Stimulated activated CD4-positive, alpha-beta T cell treated with anti-CD3 and anti-CD28 coated beads, Interleukin-15, amount 100 ng/mL, for 48 hours (primary cell): ENCODE measurements around the gene INAFM2.

Experiments used
- DNase-seq, 2 donors: peaks; one replicate each; pipeline ENCODE4 v3.0.0-alpha.2; 2020; ENCODE audit warnings: low read depth in 2 of 2

Gene INAFM2

DNA sequence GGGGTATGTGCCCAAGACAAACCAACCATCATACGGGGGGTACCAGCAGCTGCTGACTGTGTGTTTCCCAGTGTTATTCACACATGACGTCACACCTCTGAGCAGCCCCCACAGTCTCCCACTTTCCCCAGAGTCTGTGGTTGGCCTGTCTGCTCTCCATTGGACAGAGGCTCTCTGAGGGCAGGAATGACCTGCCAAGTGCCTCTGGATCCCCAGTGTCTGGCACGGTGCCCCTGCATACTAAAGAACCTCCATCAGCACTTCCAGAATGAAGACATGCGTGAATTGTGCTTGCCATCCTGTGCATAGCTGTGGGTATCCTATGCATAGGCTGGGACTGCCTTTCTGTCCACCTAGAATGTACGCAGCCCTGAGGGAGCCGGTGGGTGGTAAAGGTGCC is 20.7 kb downstream of the INAFM2 start:
- no peak for DNase-seq

DNA sequence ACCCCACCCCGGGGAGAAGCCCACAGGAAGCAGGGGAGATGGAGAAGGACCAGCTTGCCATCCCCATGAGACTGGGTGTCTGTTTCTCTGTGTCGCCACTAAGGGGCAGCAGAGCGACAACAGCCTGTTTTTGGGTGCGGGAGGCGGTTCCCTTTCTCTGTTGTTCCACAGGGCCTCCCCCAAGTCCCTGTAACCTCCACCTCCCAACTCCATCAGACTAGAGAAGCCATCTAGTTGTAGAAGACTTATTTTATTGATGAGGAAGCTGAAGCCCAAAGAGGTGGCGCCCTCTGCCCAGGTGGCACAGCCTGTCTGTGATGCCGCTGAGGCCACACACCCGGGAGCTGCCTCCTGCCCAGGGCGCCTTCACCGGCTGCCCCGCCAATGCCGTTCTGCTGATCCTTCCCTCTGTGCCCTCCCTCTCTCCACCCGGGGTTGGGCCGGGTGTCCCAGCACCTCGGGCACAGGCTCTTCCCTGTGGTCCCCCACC is 21.2 kb downstream of the INAFM2 start:
- peak in 1 of 2 donors; percentile 53 for DNase-seq

DNA sequence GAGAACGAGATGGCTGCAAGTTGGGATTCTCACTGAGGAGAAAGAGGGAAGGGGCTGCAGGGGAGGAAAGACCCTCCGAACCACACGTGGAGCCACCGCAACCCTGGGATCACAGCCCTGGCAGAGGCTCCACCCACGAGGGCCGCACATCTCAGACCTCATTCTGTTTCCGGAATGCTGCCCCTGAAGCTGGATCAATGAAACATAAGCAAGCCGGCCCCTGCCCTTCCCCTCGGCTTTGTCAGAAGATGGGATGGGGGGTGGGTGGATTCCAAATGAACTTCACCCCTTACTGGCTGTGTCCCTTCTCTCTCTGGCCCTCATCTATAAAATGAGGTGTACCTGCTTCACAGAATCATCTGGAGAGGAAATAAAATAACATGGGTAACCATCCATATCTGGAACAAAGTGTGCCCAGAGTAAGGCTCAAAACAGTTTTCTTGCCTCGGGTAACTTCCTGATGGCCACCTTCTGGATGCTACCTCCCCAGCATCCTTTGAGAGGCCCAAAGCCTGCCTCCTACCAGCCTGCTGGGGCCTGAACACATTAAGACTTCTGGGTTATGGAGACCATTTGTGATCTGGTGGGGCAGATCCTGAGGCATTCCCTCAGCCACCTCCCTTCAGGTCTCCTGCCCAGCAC is 21.9 kb downstream of the INAFM2 start:
- DNase-seq: no peak

DNA sequence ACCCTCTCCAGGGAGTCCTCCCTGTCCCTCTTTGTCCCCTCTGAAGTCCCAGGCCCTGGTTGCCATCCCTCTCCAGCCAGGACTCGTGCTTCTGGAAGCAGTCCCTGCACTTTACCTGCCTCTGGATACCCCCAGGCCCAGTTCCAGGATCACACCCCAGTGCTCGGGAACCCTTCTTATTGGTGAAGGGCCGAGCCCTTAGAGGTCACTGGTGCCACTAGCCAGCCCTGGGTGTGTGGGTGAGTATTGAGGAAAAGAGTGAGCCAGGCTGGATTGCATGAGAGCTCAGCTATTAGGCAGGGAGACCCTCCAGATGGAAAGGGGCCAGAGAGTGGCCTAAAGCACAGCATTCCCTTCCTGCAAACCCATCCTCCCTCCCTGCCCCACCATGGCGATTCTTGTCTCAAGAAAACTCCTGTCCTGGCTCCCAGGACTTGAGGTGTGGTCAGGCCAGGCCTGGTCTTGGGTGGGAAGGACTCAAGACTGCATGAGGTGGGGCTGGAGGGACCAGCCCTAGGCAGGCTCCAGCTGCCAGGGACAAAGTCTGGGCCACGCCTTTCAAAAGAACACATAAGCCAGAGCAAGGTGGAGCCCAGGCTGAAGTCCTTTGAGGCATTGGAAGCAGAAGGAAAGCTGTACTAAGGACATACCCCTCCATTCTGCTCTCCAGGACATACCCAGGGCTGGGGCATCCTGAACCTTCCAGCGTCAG is 22.5 kb downstream of the INAFM2 start:
- no peak for DNase-seq

DNA sequence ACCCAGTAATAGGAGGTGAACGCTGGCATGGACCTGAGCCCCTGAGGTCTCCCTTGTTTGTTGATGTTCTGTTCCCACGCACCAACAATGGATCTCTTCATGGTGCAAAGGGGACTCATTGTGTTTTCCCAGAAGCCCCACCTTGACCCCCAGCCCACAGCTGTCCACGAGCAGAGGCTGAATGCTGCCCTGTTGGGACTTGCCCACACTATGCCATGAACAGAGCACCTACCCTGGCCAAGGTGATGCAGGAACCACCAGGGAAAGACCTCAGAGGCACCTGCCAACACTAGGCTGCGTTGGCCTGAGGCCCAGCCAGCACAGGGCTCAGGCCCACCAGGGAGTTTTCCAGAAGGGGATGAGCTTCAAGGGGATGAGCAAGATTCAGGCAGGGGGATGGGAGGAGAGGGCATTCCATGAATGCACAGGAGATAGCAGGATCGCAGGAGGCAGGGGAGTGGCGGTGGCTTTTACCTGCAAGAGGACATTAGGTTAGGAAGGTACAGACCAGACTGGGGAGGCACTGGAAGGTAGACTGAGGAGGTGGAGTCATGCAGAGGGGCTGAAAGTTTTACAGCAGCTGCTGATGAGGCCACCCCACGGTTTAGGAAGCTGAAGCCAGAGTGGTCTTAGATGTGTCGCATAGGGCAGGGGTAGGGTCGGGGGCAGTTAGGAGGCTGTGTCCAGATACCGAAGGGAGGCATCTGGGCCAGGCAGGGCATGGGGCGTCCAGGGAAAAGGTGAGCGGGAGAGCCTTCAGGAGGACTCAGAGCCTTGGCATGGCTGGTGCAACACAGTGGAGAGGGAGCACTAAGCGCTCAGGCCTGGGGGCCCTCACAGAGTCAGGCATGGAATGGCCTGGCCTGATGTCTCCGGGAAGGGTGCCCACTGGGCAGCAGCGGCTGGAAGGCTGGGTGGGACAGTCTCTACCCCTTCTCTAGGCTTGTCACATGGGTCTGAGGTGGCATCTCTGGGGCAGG is 23.4 kb downstream of the INAFM2 start:
- no peak for DNase-seq

DNA sequence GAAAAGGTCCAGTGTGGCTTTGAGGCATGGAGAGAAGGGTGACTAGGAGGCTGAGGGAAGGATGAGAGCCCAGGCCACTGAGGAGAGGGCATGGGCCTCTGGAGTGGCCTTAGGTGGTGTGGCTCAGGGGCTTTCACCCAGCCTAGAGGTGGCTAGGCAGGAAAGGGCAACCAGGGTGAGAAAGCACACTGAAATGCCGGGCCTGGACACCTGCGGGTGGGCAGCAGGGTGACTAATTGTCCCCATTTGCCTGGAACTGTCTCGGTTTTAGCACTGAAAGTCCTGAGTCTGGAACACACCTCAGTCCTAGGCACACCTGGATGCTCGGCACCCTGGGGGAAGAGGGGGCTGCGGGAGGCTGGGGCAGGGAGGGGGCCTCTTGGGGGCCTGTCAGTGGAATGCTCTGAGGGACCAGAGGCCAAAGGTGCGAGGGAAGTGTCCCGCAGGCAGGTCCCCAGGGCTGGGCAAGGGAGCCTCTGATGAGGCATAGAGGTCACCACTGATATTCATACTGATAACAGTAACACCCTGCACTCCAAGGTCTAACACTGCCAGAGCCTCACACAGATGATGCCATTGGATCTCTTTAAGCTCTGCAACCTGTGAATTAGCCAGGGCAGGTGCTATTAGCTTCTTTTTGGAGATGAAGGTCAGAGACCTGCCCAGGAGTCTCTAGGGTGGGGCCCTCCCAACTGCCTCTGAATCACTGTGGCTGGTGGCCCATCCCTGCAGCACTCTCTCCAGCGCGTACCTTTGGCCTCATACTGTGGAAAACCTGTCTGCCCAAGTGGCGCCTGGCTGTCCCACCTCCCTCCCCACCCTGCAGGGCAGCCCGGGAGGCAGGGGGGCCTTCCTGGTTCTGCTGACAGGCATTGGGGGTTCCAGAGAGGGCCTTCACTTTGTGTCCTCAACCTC is 24.3 kb downstream of the INAFM2 start:
- no peak for DNase-seq

DNA sequence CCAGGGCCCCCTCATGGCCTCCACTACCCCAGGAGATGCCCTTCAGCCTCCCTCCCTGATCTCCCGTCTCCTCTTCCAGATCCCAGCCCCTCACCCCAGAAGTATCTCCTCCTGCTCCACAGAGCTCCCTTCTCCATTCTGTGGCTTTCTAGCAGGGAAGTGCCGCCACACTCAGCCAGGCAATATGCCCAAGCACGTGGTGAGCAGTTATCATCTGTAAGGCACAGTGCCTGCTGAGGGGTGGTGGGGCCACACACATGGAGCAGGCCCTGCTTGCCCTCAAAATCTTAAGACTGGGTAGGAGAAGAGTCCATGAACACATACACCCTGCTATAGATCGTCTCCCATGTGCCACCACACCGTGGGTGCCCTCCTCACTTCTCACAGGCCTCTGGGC is 25.0 kb downstream of the INAFM2 start:
- DNase-seq: no peak

DNA sequence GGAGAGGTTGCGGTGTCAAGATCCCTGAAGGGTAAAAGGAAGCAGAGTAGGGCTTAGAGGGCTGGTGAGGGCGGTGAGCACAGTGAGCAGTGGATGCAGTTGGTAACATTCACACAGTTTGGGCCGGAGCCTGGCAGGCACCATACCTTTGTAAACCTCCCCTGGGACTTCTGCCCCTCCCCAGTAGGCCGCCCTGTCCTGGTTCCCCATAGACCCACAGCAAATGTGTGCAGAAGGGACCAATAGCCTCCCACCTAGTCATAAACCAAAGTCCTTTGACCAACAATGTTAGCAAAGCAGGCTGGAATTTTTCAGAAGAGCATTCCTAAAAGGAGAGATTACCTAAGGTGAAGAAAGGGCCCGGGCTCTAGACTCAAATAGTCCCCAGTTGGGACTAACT is 25.7 kb downstream of the INAFM2 start:
- no peak for DNase-seq

DNA sequence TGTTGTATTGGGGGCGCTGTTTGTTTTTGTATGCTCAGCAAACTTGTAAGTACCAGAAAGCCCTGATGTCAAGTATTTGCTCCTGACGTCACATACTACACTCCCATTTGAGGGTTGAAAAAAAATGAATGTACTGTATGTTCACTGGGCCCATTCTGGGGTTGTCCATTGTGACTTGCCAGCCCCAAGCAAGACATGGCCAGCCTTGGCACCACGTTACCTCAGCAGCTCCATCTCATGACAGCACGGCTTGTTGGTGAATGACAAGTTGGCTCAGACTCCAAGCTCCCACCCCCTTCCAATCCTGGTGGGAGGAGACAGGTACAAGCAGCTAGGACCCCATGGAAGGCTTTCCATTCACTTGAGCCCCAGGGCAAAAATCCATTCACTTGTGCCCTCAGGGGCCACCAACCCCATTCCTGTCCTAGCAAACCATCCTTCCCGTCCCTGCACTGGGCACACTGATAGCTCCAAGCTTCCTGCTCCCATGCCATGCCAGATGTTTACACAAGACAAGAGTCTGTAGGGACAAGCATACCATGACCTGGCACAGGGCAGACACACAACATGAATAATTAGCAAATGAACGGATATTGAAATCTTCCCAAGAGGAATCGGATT is 28.9 kb downstream of the INAFM2 start:
- no peak for DNase-seq

DNA sequence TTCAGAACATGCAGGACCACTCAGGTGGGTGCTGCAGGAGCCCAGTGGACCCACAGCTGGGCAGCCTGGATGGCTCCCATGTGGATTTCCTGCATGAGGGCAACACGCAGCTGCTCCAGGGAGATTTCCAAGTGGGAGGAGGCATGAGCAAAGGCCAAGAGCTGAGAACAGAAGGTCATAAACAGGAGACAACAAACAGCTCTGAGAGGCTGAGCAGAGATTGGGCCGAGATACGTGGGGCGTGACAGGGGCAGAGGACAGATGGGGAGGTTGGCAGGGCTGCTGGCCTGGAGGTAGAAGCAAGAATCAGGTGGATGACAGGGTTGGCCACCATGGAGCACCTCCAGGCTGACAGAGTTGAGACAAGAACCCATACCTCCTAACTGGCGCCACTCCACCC is 30.2 kb downstream of the INAFM2 start:
- DNase-seq: no peak

DNA sequence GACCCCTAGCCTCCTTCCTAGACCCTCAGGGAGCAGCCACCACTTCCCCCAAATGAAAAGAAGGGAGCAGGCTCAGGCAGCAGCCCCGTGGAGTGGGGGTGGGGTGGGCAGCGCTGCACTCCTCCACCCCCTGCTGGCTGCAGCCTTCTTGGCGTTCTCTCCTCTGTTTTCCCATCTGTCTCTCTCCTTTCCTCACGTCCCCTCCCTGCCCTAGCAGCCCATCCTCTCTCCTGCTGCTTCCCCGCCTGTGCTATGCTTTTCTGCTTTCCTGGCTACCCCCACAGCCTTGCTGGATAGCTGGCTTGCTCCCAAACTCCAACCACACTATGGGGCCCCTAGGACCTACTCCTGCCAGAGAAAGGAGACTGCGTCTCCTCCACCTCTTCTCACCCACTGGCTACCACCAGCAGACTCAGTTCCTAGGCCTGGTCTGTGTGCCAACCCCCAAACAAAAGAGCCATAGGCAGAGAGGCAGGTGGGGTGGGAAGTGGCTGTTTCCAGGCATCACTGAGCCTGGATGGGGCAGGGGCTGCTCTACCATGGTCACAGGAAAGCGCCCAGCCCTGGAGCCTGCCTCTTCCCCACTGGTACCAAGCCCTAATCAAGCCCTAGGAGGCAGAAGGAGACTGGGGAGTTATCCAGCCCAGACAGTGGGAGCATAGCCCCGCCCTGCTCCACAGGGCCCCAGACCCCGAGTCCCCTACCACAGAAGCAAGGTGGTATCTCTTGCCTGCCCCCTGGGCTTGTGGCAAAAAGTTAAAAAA is 31.1 kb downstream of the INAFM2 start:
- no peak for DNase-seq

DNA sequence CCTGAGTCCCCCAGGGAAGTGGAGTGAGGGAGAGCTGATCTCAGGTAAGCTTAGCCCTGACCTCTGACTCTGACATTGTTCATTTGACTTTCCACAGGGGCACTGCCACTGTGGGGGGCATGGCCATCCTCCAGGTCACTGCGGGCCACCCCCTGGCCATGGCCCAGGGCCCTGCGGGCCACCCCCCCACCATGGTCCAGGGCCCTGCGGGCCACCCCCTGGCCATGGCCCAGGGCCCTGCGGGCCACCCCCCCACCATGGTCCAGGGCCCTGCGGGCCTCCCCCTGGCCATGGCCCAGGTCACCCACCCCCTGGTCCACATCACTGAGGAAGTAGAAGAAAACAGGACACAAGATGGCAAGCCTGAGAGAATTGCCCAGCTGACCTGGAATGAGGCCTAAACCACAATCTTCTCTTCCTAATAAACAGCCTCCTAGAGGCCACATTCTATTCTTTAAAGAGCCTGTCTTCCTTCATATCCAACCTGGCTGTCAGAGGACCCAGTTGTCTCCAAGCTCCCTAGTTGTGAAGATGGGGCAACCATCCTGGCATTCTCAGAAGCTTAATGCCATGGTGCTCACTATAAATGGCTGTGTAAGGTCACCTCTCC is 32.6 kb downstream of the INAFM2 start:
- no peak for DNase-seq

DNA sequence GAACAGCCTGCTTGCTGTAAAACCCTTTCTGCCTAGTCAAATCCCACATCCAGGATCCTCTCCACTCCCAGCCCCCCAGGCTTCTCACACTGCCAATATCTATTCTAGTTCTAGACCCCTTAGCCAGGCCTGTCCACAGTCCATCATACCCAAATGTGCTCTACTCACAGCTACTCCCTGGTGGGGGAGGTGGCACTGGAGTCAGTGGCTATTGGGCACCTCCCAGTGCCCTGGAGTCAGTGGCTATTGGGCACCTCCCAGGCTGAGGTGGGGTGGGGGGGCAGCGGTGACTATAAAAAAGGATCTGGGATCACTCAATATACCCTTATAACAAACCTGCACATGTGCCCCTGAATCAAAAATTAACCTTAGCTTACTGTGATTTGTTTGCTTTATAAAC is 33.8 kb downstream of the INAFM2 start:
- no peak for DNase-seq

DNA sequence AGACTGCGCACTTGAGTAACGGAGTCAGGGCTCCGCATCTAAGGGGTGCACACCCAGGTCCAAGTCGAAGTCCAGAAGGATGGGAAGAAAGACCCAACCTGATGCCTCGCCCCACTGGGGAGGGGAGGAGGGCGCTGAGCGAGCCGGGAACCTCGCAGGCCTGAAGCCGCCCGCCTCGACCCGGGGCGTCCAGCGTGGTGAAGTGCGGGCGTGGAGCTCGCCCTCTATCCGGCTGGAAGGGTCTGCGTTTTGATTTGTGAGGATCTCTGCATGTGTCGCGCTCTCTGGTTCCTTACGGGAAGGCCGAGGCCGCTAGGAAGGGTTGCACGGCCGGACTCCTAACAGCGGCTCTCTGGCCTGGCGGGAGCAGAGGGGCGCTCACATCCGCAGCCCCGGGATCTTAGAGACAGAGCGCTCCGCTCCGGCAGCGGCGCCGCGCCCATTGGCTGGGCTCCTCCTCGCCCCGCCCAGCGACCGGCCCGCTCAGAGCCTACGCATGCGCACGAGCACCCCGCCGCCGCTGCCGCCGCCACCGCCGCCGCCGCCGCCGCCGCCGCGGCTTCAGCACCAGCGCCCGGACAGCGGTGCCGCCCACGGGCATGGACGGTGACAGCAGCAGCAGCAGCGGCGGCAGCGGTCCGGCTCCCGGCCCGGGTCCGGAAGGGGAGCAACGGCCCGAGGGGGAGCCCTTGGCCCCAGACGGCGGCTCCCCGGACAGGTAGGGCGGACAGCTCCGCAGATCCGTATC is 34.4 kb downstream of the INAFM2 start, which contains the start of gene DISP2:
TSS of gene DISP2 (plus strand) at position 497 of the 748 bp plus-strand sequence. CDS start at position 600, 103 bp downstream.
- DNase-seq: peak; percentile 79 to 81

DNA sequence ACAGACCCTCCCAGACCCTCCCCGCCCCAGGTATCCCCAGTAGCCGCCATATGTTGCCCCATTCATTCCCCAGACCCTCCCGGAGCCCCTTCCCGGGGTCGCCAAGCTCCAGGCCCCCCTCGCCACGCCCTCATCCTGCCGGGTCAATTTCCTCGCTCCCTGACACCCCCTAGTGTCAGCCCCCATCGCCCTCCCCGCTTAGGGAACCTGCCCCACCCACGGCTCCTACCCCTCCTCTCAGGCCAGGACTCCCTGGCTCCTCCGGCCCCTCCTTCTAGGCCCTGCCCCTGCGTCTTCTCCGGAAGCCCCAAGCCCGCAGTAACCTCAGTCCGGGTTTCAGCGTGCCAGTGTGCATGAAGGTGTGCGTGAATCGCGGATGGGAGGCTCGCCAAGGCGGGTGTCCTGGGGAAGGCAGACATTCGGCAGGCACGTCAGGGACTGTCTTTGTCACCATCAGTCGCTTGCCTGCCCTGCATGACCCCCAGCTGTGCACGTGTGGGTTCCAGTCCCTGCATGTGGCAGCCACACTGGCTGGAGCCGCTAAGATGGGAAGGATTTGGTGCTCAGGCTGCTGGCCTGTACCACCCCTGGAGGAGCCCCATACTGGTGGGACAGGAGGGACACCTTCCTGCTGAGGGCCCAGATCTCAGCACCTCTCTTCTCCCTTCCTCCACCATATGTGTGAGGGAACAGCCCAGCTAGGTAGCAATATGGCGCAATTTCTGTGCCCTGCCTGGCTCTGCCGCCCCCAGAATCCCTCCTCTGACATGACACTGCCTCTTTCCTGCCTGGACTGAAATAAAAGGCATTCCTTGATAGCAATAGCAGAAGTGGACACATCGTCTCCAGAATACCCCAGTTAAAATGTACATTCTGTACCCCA is 35.2 kb downstream of the INAFM2 start:
- DNase-seq: no peak

DNA sequence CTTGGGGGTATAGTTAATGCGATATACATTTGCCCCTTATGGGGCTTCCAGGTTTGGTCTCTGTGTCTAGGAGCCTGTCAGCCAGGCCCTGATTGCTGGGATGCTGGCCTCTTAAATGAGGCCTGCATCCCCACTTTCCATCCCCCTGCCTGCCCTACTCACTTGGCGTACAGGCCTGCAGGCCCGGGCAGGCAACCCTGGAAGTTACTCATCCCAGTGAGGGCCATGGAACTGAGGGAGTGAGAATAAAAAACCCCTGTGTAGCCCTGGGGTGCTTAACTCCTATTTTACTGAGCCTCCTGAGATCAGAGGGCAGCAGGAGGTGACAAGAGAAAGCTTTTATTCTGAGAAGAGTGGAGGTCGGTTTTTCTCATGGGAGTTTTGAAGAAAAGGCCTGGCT is 36.5 kb downstream of the INAFM2 start:
- no peak for DNase-seq

DNA sequence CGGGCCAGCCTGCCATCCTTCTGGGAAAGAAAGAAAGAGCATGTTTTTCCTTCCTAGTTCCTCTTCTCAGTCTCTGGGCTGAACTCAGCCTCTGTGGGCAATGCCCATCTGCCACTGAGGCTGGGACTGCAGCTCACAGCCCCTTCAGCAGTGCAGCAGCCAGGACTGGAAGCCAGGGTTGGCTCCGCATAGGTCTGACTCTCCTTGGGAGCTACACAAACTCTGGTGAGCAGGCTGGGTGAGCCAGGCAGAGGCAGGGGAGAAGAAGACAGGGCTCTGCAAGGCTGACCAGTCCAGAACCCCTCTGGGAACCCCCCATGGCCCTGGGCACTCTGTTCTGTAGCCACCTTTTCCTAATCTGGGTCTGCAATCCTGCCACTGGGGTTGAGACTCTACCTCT is 38.1 kb downstream of the INAFM2 start:
- no peak for DNase-seq

DNA sequence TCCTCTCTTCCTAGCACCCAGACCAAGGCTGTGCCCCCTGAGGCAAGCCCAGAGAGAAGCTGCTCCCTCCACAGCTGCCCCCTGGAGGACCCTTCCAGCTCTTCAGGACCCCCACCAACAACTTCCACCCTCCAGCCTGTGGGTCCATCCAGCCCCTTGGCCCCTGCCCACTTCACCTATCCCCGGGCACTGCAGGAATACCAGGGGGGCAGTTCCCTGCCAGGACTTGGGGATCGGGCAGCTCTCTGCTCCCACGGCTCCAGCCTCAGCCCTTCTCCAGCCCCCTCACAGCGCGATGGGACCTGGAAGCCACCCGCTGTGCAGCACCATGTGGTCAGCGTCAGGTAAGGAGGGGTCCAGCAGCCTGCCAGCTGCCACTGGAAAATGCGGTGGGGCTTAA is 40.1 kb downstream of the INAFM2 start:
- DNase-seq: no peak
